GM12878 (cell line): ENCODE data around the gene CLDN19. TPM values are rescaled to one million over a fixed set of nuclear protein-coding genes. Genes with fewer than 3 reads are reported as not detected.

Source experiments
- ATAC-seq: fragments of 200-7000 bp; cut with Tn5 transposase; 3 replicates; pipeline ENCODE4 v1.9.1; 2020; ENCODE audit warnings: mild to moderate bottlenecking, moderate library complexity
- BruUV-seq: library from RNA; stranded (reverse); fragments of 400-500 nt; replicated peaks from 2 replicates; lab custom pipeline; 2021; lab: Mats Ljungman, UMichigan
- CTCF ChIA-PET: fragments of 300-600 bp; sonication (Branson Sonifier 250); formaldehyde crosslinking; extraction: SDS; loops from one replicate; lab custom pipeline; 2021; ENCODE audit warnings: inconsistent platforms; lab: Yijun Ruan, JAX
- POLR2A ChIA-PET: fragments of 350-600 bp; formaldehyde crosslinking; extraction: SDS; loops from one replicate; lab custom pipeline; 2021; ENCODE audit warnings: inconsistent platforms; lab: Charles Lee
- RAD21 ChIA-PET: fragments of 300-600 bp; sonication (Branson Sonifier 250); formaldehyde crosslinking; loops from one replicate; lab custom pipeline; 2023; ENCODE audit warnings: antibody characterized with exemption; ENCODE audit not compliant: unreplicated experiment; lab: Charles Lee
- SMC1A ChIA-PET: fragments of 300-600 bp; sonication (Branson Sonifier 250); formaldehyde crosslinking; loops from one replicate; lab custom pipeline; 2023; ENCODE audit not compliant: unreplicated experiment, uncharacterized antibody; lab: Charles Lee
- DNase-seq: peaks from one replicate; pipeline ENCODE4 v3.0.0-alpha.2; 2011; ENCODE audit warnings: low read depth, low spot score
- FAIRE-seq: peaks from 3 replicates; lab custom pipeline; 2011; peaks lifted over from hg19 to GRCh38; lab: Jason Lieb, UNC
- H2AFZ ChIP-seq: 2 replicates; pipeline ENCODE4 v1.6.0; 2011; ENCODE audit warnings: low read depth, low read length, control low read depth; ENCODE audit not compliant: control insufficient read depth
- H3K27ac ChIP-seq: 2 replicates; pipeline ENCODE4 v1.5.1; 2011; ENCODE audit warnings: control low read depth; ENCODE audit not compliant: control insufficient read depth, insufficient read depth
- H3K27me3 ChIP-seq, 2 experiments: replicated peaks in 1 of 2; 2 replicates each; pipeline versions ENCODE4 v1.6.0 to v1.6.1; 2011; ENCODE audit warnings: low read length in 1 of 2; ENCODE audit not compliant: control insufficient read depth in 2 of 2, insufficient read depth in 2 of 2
- H3K36me3 ChIP-seq, 2 experiments: 2 replicates each; pipeline ENCODE4 v1.5.1; 2011; ENCODE audit warnings: low read length in 1 of 2; ENCODE audit not compliant: control insufficient read depth in 2 of 2, insufficient read depth in 2 of 2
- H3K4me1 ChIP-seq: 2 replicates; pipeline ENCODE4 v1.6.1; 2011; ENCODE audit warnings: mild to moderate bottlenecking, low read length, moderate library complexity, mixed read lengths; ENCODE audit not compliant: control insufficient read depth, insufficient read depth
- H3K4me2 ChIP-seq: 2 replicates; pipeline ENCODE4 v1.6.0; 2011; ENCODE audit warnings: control low read depth; ENCODE audit not compliant: control insufficient read depth, insufficient read depth
- H3K4me3 ChIP-seq: fragments of 200-600 bp; sonication (generic); 2 replicates; pipeline ENCODE4 v1.5.1; 2016
- H3K79me2 ChIP-seq: 2 replicates; pipeline ENCODE4 v1.6.0; 2011; ENCODE audit warnings: low read length; ENCODE audit not compliant: control insufficient read depth, insufficient read depth
- H3K9ac ChIP-seq: 2 replicates; pipeline ENCODE4 v1.8.0; 2011; ENCODE audit warnings: low read length, control low read depth, mixed read lengths; ENCODE audit not compliant: control insufficient read depth, insufficient read depth
- H3K9me3 ChIP-seq: replicated peaks from 3 replicates; pipeline ENCODE4 v1.5.1; 2011; ENCODE audit warnings: mild to moderate bottlenecking, low read length; ENCODE audit not compliant: control insufficient read depth, insufficient read depth
- H4K20me1 ChIP-seq: 2 replicates; pipeline ENCODE4 v1.6.0; 2011; ENCODE audit not compliant: control insufficient read depth, insufficient read depth
- BMI1 ChIP-seq: fragments of 450-650 bp; IDR thresholded peaks from 2 replicates; pipeline ENCODE4 v1.6.1; 2016; ENCODE audit warnings: mild to moderate bottlenecking, moderate library complexity, borderline replicate concordance
- DPF2 ChIP-seq: fragments of 450-650 bp; IDR thresholded peaks from 2 replicates; pipeline ENCODE4 v1.6.1; 2017; ENCODE audit warnings: mild to moderate bottlenecking
- FOXK2 ChIP-seq: fragments of 450-650 bp; IDR thresholded peaks from 2 replicates; pipeline ENCODE4 v1.6.1; 2017; ENCODE audit warnings: mild to moderate bottlenecking, moderate library complexity
- GABPA ChIP-seq: IDR thresholded peaks from 2 replicates; pipeline ENCODE4 v1.6.1; 2014; ENCODE audit warnings: antibody characterized with exemption, low read depth, mild to moderate bottlenecking, inconsistent platforms
- HDAC2 ChIP-seq: fragments of 200-600 bp; sonication (generic); IDR thresholded peaks from 2 replicates; pipeline ENCODE4 v1.6.1; 2017
- MAX ChIP-seq: IDR thresholded peaks from 2 replicates; pipeline ENCODE4 v1.6.1; 2012; ENCODE audit warnings: low read depth, low read length, improper control_type of control experiment
- NFYA ChIP-seq: IDR thresholded peaks from 2 replicates; pipeline ENCODE4 v1.6.1; 2011; ENCODE audit warnings: low read depth, mild to moderate bottlenecking, low read length, improper control_type of control experiment, borderline replicate concordance
- PBX3 ChIP-seq: IDR thresholded peaks from 2 replicates; pipeline ENCODE4 v1.6.1; 2011; ENCODE audit warnings: mild to moderate bottlenecking, low read depth, low read length, moderate library complexity; ENCODE audit not compliant: insufficient replicate concordance
- SUPT20H ChIP-seq: IDR thresholded peaks from 2 replicates; pipeline ENCODE4 v1.6.1; 2011; ENCODE audit warnings: low read depth, mild to moderate bottlenecking, low read length, moderate library complexity, borderline replicate concordance; ENCODE audit not compliant: control insufficient read depth
- ZSCAN29 ChIP-seq: fragments of 450-650 bp; IDR thresholded peaks from 2 replicates; pipeline ENCODE4 v1.6.1; 2017; ENCODE audit warnings: mild to moderate bottlenecking, moderate library complexity
- WGBS: methylation state at CpG from one replicate; pipeline ENCODE4 v1.1.6; 2016; ENCODE audit warnings: low lambda C conversion rate; ENCODE audit not compliant: insufficient replicate concordance, insufficient coverage; ENCODE audit errors: missing lambda C conversion rate; 5-methylcytosine and 5-hydroxymethylcytosine counted together
- in situ Hi-C: fragments of 300-500 bp; cut with MboI; formaldehyde crosslinking; loops from 9 replicates; pipeline ENCODE4 v1.14.3; 2018; ENCODE audit warnings: mixed read lengths
- intact Hi-C: fragments of 100-400 bp; cut with micrococcal nuclease; formaldehyde crosslinking; loops from one replicate; pipeline ENCODE4 v1.14.2; 2022; ENCODE audit not compliant: unreplicated experiment
- polyA plus RNA-seq, 11 experiments: library from polyadenylated mRNA; depleted of rRNA in 4 of 11; unstranded in 6 of 11; stranded (reverse) in 5 of 11; fragments of >200 nt; fragmentation: Nextera tagmentation in 4 of 11; fragmentation: Illumina TruSeq in 1 of 11; extraction: Ambion mirVana in 4 of 11; extraction: Trizol in 1 of 11; gene quantifications; 1 replicate in 1 of 11; 2 replicates in 10 of 11; pipeline versions ENCODE4 v1.2.1 to v1.2.3, GENCODE V29; 2011 to 2016; ENCODE audit warnings: inconsistent platforms in 2 of 11, missing spikeins in 2 of 11, low read depth in 1 of 11
- total RNA-seq, 4 experiments: library from RNA; depleted of rRNA in 3 of 4; stranded (reverse); fragments of >200 nt in 3 of 4; fragmentation: Illumina TruSeq in 1 of 4; extraction: Trizol in 1 of 4; gene quantifications; 2 replicates each; pipeline versions ENCODE4 v1.2.1 to v1.2.3, GENCODE V29; 2013 to 2021
- TF ChIP-seq, protein P1 (sequence below): fragments of 450-650 bp; IDR thresholded peaks from 2 replicates; pipeline ENCODE4 v1.6.1; 2016; ENCODE audit warnings: mild to moderate bottlenecking

The CLDN19 gene
- total and polyA plus RNA-seq, 10 of the 15 experiments (the other 5 are each of a cell fraction or from before 2014, with no cell fraction given): not detected

DNA sequence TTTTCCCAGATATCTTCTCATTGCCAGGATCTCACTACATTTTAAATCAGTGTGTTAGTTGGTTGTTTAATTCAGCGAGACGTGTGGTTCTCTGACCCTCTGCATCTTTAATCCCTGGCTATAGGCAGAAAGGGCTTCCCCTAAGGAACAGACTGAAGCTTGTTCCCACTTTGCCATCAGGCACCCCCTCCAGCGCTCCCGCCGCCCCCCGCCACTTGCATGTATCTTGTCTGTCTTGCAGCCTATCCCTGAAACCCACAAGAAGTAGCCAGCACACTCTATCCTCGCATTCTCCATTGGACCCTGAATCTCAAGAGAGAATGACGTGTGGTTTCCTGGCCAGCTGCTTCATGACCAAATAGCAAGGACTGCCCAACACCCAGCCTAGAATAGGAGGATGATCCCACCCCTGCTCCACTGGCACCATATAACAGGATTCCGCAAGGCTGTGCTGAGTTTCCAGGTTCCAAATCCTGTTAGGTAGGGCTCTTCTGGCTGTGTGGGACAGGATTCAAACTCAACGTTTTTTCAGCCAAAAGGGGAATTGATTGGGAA, 7.8 kb downstream of the CLDN19 start:
- H3K9ac ChIP-seq: no peak overlapping the region
- ATAC-seq (no peak), FAIRE-seq (no peak), DNase-seq (no peak)
- H3K27me3 ChIP-seq: no peaks in the 10 kb centered on the region
- H3K4me1 ChIP-seq: peaks cover 8% of the 10 kb centered on the region
- no peak overlapping the region for H2AFZ ChIP-seq
- WGBS: 66% methylated on average over 10 of the region's 10 CpGs
- CTCF ChIA-PET: interaction anchor here (1.3 kb wide), 1 partner anchor 154 kb away, joined by 4 read pairs; no protein-coding TSS in a partner anchor
- in situ Hi-C loops: loop anchor here (10.0 kb wide), 1 partner anchor 137 kb away; no protein-coding TSS in a partner anchor
- no peaks in the 10 kb centered on the region for H3K36me3 ChIP-seq
- H3K9me3 ChIP-seq: no peaks in the 10 kb centered on the region
- SMC1A ChIA-PET: no interaction called here
- RAD21 ChIA-PET: no interaction called here
- intact Hi-C loops: no loop called here
- H3K4me2 ChIP-seq: no peak overlapping the region
- no TSS peak for BruUV-seq
- H3K4me3 ChIP-seq: no peak overlapping the region
- H3K27ac ChIP-seq: no peak overlapping the region
- H3K79me2 ChIP-seq: no peaks in the 10 kb centered on the region
- POLR2A ChIA-PET: interaction anchor here (0.6 kb wide), 1 partner anchor 153 kb away, joined by 3 read pairs; no protein-coding TSS in a partner anchor
- no peaks in the 10 kb centered on the region for H4K20me1 ChIP-seq
- no peak for TF ChIP-seq NFYA
- no peak for TF ChIP-seq MAX
- TF ChIP-seq SUPT20H: no peak
- no peak for TF ChIP-seq PBX3
- no peak for TF ChIP-seq ZSCAN29
- no peak for TF ChIP-seq DPF2
- no peak for TF ChIP-seq GABPA
- no peak for TF ChIP-seq HDAC2
- TF ChIP-seq, protein P1, sequence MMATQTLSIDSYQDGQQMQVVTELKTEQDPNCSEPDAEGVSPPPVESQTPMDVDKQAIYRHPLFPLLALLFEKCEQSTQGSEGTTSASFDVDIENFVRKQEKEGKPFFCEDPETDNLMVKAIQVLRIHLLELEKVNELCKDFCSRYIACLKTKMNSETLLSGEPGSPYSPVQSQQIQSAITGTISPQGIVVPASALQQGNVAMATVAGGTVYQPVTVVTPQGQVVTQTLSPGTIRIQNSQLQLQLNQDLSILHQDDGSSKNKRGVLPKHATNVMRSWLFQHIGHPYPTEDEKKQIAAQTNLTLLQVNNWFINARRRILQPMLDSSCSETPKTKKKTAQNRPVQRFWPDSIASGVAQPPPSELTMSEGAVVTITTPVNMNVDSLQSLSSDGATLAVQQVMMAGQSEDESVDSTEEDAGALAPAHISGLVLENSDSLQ: no peak
- no peak for TF ChIP-seq FOXK2
- TF ChIP-seq BMI1: no peak
